NCI-H2081 treated with DMSO at 0.1 percent for 48 hours (cell line): ENCODE measurements around the gene APC2.
"Not testable (repeated sequence)": the region's sequence is repeated elsewhere in the genome, so short reads cannot be mapped to it uniquely, and the experiment has no call there.

Experiments
- DNase-seq: peaks from one replicate; lab custom pipeline; 2025; lab: John Stamatoyannopoulos, UW

The APC2 gene

GRCh38 chr19:1412995-1413800 lies 36.7 kb upstream of the APC2 start:
- no peak for DNase-seq

DNA sequence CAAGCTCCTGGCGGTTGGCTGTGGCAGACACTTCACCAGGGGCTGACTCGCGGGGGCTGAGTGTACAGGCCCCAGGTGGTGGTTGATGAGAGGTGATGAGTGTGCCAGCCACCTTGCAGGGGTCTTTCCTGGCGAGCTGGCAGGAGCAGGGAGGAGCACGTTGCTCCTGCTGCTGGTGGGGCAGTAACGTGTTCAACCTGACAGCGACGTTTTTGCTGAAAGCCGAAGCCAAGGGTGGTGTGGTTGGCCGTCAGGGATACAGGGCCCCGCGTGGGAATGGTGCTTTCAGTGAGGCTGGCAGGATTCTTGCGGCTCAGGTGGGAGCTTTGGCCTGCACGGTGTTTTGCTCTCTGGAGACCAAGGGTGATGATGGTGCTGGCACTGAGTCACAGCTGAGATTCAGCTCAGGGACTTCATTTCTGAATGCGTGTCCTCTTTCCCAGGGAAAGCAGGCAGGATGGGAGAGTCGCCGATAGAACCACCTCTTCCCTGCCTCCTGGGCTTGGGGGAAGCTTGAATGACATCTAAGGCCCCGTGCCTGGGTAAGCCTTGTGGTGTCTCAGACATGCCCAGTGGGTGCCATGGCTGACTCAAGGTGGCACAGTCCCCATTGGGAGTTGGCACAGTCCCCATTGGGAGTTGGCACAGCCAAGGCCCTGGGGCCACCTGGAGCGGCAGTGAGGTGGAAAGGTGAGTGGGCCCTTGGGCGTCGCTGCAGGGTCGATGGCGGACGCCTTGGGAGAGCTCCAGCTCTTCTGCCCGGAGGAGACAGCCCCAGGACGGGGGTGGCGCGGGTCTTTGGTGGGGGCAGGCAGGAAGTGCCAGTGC lies 33.7 kb upstream of the APC2 start:
- DNase-seq = no peak

DNA sequence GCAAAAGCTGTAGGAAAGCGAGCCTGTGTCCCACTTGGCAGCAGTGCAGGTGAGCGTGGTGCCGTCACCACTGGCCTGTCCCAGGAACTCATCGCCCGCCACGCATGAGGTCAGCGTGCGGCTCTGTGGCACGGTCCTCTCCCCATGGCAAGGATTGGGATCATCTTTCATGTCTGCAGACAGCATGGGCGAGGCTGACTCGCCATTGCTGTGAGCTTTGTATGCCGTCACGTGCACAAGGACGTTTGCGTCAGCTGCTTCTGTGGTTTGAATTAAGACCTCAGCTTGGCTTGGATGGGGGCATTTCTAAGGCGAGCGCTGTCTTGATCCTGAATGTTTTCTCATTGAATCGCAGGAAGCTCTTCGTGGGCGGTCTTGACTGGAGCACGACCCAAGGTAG lies 32.8 kb upstream of the APC2 start:
- no peak for DNase-seq

DNA sequence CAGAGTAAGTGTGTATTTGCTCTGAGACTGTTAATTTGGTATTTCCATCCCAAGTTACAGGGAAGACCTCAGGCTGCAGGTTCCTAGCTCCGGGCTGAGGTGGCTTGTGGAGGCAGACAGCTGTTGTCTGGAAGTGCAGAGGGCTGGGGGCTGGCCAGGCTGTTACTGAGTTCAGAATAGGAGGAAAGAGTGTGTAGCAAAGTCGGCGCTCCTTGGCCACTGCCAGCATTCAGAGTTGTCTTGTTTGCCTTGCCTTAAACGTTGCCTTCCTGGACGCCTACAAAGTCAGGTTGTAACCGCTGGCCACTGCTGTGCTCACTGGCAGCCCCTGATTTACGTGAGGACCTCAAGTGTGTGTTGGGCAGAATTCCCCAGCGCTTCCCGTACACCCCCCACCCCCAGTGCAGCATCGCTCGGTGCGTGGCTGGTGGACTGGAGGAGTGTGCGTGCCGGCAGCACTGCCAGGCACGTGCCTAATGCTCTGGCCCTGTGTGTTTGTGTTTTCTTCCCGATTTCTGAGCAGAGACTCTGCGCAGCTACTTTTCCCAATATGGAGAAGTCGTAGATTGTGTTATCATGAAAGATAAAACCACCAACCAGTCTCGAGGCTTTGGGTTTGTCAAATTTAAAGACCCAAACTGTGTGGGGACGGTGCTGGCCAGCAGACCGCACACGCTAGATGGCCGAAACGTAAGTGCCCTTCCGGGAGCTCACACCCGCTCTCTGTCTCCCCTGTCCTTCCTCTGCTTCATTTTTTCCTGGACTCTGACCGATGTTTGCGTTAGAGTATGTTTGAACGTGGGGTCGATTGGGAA lies 32.0 kb upstream of the APC2 start:
- no peak for DNase-seq

- no peak for DNase-seq
Observed at GRCh38 chr19:1418496-1418775, 31.5 kb upstream of the APC2 start.

GRCh38 chr19:1418951-1419738 lies 30.8 kb upstream of the APC2 start:
- DNase-seq = no peak

- not testable (repeated sequence) for DNase-seq
Observed at GRCh38 chr19:1420085-1420484, 29.8 kb upstream of the APC2 start.

- no peak for DNase-seq
Observed at GRCh38 chr19:1420590-1420989, 29.3 kb upstream of the APC2 start.

DNA sequence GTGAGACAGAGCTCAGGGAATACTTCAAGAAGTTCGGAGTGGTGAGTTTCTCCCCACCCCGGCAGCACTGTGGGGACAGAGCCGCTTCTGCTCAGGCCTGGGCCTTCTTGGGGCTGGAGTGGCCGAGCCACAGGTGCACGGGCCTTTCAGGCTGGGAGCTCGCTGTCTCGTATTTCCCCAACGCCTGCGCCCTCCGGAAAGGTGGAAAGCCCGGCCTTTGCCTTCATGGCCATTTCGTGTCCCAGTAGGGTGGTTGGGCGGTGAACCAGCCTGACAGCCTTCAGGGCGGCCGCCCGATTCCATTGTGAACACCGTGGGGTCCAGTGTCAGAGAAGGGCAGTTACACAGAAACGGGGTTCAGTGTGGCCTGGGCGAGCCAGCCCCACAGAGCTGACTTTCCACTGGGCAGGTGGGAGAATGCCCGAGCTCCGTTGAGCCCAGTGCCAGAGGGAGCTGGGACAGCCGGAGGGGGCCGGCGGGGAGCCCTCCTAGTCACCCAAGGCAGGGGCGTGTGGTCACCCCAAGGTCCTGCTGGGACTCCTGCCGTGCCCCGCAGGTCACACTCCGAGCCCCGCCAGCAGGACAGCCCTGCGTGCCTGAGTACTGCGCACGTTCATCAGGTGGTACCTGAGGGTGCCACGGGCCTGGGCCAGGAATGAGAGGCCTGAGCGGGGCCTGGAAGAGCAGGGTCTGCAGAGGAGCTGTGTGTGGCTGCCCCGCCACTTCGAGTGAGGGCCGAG lies 28.5 kb upstream of the APC2 start:
- no peak for DNase-seq

- DNase-seq = no peak
Observed at GRCh38 chr19:1421958-1422305, 28.0 kb upstream of the APC2 start.

DNA sequence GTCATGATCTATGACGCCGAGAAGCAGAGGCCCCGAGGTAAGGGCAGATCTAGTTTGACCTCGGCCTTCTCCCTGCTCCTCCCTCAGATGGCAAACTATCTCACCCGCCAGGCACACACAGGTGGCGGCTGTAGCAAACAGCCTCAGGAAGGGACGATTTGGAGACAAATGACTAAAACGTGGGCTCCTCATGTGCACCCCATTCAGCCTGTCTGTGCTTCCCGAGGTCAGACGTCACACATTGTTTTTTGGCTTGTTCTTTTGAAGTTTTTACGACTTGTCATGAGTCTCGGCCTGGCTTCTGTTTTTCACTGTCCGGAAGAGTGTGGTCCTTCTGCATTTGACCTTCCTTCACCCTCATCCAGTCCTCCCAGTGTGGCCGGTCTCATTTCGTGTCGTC lies 27.6 kb upstream of the APC2 start:
- DNase-seq = no peak

DNA sequence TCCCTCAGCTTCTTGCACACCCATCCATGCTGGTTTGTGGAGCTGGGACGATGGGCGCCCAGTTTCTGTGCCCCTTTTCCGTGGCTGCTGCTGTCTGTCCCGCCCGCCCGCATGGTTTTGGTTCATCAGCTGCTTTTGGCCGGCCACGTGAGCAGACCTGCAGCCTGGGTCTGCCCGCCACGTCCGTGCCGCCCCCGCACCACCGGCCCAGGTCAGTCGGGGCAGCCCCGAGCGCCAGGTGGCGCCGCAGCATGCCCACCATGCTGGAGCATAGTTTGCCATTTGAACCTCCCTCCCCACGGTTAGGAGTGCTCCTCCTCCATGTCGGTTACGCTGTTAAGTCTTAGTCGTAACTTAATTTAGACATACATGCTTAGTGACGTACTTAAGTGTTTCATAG lies 27.0 kb upstream of the APC2 start:
- no peak for DNase-seq

DNA sequence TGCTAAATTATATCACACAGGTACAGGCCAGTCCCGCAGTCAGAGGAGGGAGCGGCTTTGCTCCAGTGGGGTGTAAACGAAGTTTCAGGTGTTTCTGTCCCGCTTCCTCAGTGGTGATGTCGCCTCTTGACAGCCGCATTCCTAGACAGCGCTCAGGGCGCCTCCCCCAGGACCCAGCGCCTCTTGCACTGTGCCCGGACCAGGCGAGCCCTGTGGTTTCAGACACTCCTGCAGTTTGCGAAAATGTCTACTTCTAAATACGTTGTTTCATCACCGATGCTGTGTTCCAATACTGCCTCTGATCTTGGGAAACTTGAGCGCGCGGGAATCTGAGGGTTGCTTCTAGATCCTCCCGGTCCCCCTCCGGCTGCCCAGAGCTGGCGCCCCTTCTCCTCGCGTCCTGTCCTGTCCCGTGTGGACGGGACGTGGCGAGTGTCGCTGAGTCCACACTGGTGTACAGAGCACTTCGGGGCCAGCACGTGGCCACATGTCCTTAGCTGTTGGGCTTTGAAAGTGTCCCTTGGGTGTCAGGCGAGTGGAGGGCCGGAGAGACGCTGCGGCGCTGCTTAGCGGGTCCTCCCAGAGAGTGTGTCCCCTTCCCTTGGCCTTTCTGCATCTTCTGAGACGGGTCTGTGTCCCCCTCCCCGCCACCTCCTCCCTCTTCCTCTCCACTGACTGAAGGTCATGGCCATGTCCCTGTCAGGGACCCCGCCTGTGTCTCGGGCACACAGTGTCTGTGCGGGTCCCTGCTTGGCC lies 26.3 kb upstream of the APC2 start:
- no peak for DNase-seq

- no peak for DNase-seq
Observed at GRCh38 chr19:1424192-1424955, 25.5 kb upstream of the APC2 start.

DNA sequence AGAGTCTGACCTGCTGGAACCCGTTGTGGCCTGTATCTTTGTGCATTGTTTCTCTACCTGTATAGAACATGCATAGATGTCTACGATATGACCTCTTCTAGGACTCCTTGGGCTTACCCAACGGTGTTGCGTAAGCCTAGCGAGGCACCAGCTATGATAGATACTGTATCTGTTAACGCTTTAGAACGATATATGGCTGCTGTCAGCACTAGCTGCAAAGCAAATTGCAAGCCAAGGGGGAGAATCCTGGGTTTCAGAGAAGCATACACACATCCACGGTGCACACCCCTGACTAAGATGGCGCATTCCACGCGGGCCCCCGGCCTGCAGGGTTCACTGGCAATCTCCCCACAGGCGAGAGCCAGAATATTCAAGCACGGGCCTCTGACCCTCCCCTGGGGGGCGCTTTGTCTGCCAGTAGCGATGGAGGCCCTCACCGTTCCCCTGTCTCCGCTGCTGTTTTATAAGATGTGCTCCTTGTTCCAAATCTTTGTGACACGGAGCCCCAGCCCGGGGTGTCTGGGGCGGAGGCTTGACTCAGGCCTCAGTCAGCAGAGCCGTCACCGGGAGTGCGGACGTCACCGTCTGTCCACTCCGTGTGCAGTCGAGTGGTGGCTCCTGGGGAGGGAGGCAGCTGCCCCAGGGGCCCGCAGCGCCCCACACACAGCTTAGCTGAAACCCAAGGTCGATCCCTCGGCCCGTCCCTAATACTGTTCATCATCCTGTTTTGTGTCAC lies 24.7 kb upstream of the APC2 start:
- no peak for DNase-seq

DNA sequence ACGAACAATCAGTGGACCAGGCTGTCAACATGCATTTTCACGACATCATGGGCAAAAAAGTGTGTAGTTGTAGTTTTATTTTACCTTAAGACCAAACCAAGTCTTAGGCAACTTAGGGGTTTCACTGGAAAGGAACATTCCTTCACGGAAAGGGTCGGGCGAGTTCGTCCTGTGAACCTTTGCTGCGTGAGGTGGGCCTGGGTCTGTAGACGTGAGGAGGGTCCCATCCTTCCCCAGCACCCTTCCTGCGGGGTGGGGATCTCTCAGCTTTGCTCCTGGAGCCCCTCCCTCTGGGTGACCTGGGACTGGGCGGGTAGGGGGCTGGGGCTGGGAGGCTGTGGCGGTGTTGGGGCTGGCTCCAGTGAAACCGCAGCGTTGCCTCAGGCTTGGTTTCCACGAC lies 24.0 kb upstream of the APC2 start:
- DNase-seq = no peak

- DNase-seq = no peak
Observed at GRCh38 chr19:1426736-1427135, 23.2 kb upstream of the APC2 start.

GRCh38 chr19:1427221-1427920 lies 22.6 kb upstream of the APC2 start:
- no peak for DNase-seq
